Osteocyte (in vitro differentiated cells): Measurements from ENCODE around the gene C5orf46. TPM values are rescaled to one million over a fixed set of nuclear protein-coding genes. Genes with fewer than 3 reads are reported as not detected.

Experiments used
- DNase-seq: peaks from one replicate; pipeline ENCODE4 v3.0.0; 2021; ENCODE audit warnings: mixed read lengths; ENCODE audit not compliant: unreplicated experiment; ENCODE audit errors: extremely low spot score
- H3K27ac Mint-ChIP-seq: one replicate; pipeline ENCODE4 v1.8.0; 2021; ENCODE audit warnings: mild to moderate bottlenecking, mixed read lengths; ENCODE audit not compliant: unreplicated experiment
- H3K27me3 Mint-ChIP-seq: one replicate; pipeline ENCODE4 v1.8.0; 2021; ENCODE audit warnings: mixed read lengths; ENCODE audit not compliant: unreplicated experiment
- H3K36me3 Mint-ChIP-seq: one replicate; pipeline ENCODE4 v1.8.0; 2021; ENCODE audit warnings: mixed read lengths; ENCODE audit not compliant: unreplicated experiment
- H3K4me1 Mint-ChIP-seq: one replicate; pipeline ENCODE4 v1.8.0; 2021; ENCODE audit warnings: mixed read lengths; ENCODE audit not compliant: unreplicated experiment
- H3K4me3 Mint-ChIP-seq: one replicate; pipeline ENCODE4 v1.8.0; 2021; ENCODE audit warnings: mild to moderate bottlenecking, moderate library complexity, mixed read lengths; ENCODE audit not compliant: unreplicated experiment
- H3K9me3 Mint-ChIP-seq: one replicate; pipeline ENCODE4 v1.8.0; 2021; ENCODE audit warnings: mixed read lengths; ENCODE audit not compliant: unreplicated experiment
- total RNA-seq: library from RNA; stranded (reverse); gene quantifications from 2 replicates; pipeline ENCODE4 v1.2.1, GENCODE V29; 2021
- TF ChIP-seq, protein P1 (sequence below): fragments of 200-600 bp; sonication (generic); IDR thresholded peaks from 2 replicates; pipeline ENCODE4 v1.5.0; 2021; ENCODE audit warnings: antibody characterized with exemption, mild to moderate bottlenecking, moderate library complexity

C5orf46 gene
- total RNA-seq, 1 donor from 2014 or later, result not detected

DNA sequence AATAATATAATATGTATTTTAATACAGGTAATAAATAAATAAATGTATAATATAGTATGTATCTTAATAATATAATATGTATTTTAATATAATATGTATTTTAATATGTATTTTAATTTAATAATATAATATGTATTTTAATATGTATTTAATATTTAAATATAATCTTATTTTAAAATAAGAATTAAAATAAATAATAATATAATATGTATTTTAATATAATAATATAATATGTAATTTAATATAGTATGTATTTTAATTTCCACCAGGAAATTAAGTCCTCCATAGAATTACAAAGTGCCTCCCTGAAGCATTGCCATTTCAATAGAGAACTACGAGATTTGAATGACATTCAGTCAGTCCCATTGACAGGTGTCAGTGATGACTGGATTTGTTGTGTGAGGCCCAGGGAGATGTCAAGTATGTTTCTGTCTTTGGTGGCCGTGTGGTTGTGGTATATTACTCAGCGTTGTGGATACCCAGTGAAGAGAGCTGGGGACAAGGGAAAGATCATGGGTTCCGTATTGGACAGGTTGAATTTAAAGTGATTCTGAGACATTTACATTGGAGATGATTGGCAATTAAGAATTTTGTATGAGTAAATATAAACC is 14.2 kb upstream of the C5orf46 start:
- Mint-ChIP-seq H3K27ac (no peak overlapping the region), H3K36me3 (no peaks in the 10 kb centered on the region), H3K4me1 (peaks cover 3% of the 10 kb centered on the region), H3K4me3 (no peak overlapping the region), H3K9me3 (no peaks in the 10 kb centered on the region), H3K27me3 (peaks cover 27% of the 10 kb centered on the region)
- no peak for DNase-seq
- TF ChIP-seq, protein P1, sequence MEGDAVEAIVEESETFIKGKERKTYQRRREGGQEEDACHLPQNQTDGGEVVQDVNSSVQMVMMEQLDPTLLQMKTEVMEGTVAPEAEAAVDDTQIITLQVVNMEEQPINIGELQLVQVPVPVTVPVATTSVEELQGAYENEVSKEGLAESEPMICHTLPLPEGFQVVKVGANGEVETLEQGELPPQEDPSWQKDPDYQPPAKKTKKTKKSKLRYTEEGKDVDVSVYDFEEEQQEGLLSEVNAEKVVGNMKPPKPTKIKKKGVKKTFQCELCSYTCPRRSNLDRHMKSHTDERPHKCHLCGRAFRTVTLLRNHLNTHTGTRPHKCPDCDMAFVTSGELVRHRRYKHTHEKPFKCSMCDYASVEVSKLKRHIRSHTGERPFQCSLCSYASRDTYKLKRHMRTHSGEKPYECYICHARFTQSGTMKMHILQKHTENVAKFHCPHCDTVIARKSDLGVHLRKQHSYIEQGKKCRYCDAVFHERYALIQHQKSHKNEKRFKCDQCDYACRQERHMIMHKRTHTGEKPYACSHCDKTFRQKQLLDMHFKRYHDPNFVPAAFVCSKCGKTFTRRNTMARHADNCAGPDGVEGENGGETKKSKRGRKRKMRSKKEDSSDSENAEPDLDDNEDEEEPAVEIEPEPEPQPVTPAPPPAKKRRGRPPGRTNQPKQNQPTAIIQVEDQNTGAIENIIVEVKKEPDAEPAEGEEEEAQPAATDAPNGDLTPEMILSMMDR, result no peak

DNA sequence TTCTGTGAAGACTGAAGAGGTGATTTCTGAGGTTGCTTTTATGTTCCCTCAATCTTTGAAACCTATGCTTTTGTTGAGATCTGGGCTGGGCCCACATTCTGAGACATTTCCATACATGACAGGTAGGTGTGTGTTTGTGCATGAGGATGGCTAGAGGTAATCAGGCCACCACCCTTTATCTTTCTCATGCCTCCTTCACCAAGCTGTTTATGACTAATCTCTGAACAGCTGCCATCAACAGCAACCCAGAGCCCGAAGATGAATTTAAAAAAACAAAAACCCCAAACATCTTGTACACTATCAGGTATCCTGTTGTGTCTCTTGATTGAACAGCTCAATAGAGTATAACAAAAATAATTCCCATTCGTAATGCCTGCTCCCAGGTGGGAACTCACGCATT is 12.6 kb upstream of the C5orf46 start:
- DNase-seq, result no peak
- Mint-ChIP-seq H3K36me3 (no peaks in the 10 kb centered on the region), H3K27ac (no peak overlapping the region), H3K9me3 (no peaks in the 10 kb centered on the region), H3K27me3 (peaks cover 17% of the 10 kb centered on the region), H3K4me1 (peaks cover 3% of the 10 kb centered on the region), H3K4me3 (no peak overlapping the region)
- TF ChIP-seq, protein P1, result no peak

DNA sequence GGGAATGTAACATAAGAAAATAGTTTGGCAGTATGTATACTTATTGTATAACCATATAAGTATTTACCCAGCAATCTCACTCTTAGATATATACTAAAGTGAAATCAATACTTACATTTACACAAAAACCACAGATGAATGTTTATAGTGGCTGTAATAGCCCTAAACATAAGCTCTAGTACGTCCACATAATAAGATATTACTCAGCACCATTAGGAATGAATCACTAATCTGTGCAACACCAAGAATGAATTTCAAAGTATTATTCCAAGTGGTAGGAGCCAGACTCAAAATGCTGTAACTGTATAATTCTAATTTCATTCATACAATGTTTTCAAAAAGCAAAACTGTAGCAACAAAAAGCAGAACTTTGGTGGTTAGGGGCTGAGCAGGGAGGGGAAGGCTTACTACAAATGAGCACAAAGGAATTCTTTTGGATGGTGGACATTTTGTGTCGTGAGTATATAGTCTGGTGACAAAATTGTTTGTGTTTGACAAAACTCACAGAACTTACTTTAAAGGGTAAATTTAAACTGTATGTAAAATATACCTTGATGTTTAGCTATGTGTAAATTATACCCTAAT is 11.9 kb upstream of the C5orf46 start:
- DNase-seq, result no peak
- H3K4me1 Mint-ChIP-seq, result peaks cover 3% of the 10 kb centered on the region
- no peak overlapping the region for H3K27ac Mint-ChIP-seq
- H3K27me3 Mint-ChIP-seq, result peaks cover 18% of the 10 kb centered on the region
- H3K4me3 Mint-ChIP-seq, result no peak overlapping the region
- no peaks in the 10 kb centered on the region for H3K36me3 Mint-ChIP-seq
- H3K9me3 Mint-ChIP-seq, result no peaks in the 10 kb centered on the region
- TF ChIP-seq, protein P1, result no peak

DNA sequence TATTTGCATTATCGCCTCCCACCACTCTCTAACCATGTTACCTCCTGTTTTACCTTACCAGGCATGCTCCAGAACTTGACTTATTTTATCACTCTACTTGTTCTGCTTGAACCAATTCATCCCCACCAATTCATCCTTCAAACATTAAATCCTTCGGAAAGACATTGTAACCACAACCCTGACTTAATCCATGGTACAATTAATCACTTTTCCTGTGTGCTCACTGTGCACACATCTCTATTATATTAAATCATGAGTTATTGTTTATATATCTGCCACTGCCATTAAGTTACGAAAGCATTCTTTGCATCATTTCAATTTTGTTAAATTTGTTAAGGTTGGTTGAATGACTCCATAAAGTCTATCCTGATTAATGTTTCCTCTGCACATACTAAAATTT is 7.4 kb upstream of the C5orf46 start:
- TF ChIP-seq, protein P1, result no peak
- H3K4me1 Mint-ChIP-seq, result no peaks in the 10 kb centered on the region
- H3K27ac Mint-ChIP-seq, result no peak overlapping the region
- H3K27me3 Mint-ChIP-seq, result peaks cover 22% of the 10 kb centered on the region
- H3K36me3 Mint-ChIP-seq, result no peaks in the 10 kb centered on the region
- H3K4me3 Mint-ChIP-seq, result no peak overlapping the region
- DNase-seq, result no peak
- H3K9me3 Mint-ChIP-seq, result no peaks in the 10 kb centered on the region

DNA sequence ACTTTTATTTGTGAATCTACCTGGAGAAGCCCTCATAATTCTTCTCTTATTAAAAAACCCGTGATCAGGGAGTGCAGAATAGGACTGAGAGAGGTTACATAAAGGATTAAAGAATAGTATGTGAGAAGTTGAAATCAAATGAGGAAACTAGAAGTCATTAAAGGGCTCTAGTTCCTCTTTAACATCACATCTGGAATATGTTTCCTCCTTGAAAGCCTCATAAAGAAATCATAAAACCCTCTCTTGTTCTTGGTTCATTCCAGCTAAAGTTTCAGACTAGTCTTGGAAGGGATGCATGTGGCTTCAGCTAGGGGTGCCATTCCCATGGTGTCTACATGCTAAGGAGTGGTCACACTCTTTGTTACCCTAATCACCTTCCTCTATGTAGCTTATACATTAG is 5.7 kb upstream of the C5orf46 start:
- TF ChIP-seq, protein P1, result no peak
- H3K4me1 Mint-ChIP-seq, result no peaks in the 10 kb centered on the region
- H3K27me3 Mint-ChIP-seq, result peaks cover 23% of the 10 kb centered on the region

More for the DNA sequence above, 5.7 kb upstream of the C5orf46 start:
- H3K36me3 Mint-ChIP-seq, result no peaks in the 10 kb centered on the region
- no peaks in the 10 kb centered on the region for H3K9me3 Mint-ChIP-seq
- no peak overlapping the region for H3K27ac Mint-ChIP-seq
- DNase-seq, result no peak
- no peak overlapping the region for H3K4me3 Mint-ChIP-seq
